Testis (tissue), 3 donors: ENCODE data around the gene HSD17B12. TPM values are rescaled to one million over a fixed set of nuclear protein-coding genes. Genes with fewer than 3 reads are reported as not detected.

Experiments used
- DNase-seq: peaks from one replicate; pipeline ENCODE4 v3.0.0-alpha.2; 2019
- H3K27ac ChIP-seq, 2 donors: fragments of 200-600 bp; sonication (generic); one replicate each; pipeline ENCODE4 v1.5.1; 2019
- H3K27me3 ChIP-seq: fragments of 200-600 bp; sonication (generic); one replicate; pipeline ENCODE4 v1.5.1; 2019
- H3K36me3 ChIP-seq: fragments of 200-600 bp; sonication (generic); one replicate; pipeline ENCODE4 v1.5.1; 2017; ENCODE audit warnings: low read depth; ENCODE audit errors: missing control alignments
- H3K4me1 ChIP-seq: fragments of 200-600 bp; sonication (generic); one replicate; pipeline ENCODE4 v1.5.1; 2019
- H3K4me3 ChIP-seq, 2 donors: fragments of 200-600 bp; sonication (generic); one replicate each; pipeline ENCODE4 v1.5.1; 2017 to 2019
- H3K9me3 ChIP-seq: fragments of 200-600 bp; sonication (generic); one replicate; pipeline ENCODE4 v1.5.1; 2017
- POLR2A ChIP-seq: fragments of 450-650 bp; IDR thresholded peaks from one replicate; pipeline ENCODE4 v1.6.1; 2017; ENCODE audit warnings: antibody characterized with exemption, mild to moderate bottlenecking, moderate library complexity
- WGBS, 2 donors: methylation state at CpG; one replicate each; pipeline ENCODE4 v1.1.5; 2018; 5-methylcytosine and 5-hydroxymethylcytosine counted together
- intact Hi-C: fragments of 100-400 bp; cut with DNase I; formaldehyde crosslinking; loops from one replicate; pipeline ENCODE4 v1.15.1; 2023; ENCODE audit warnings: low total_unique reads
- polyA plus RNA-seq: library from polyadenylated mRNA; stranded (reverse); fragments of 350-450 nt; fragmentation: Illumina TruSeq; extraction: RNeasy Lipid Tissue Mini Kit (QIAGEN cat#74804); gene quantifications from one replicate; pipeline ENCODE4 v1.2.3, GENCODE V29; 2014; ENCODE audit warnings: low read depth, low replicate concordance; ENCODE audit not compliant: insufficient read depth
- total RNA-seq, 2 donors: library from RNA; depleted of rRNA; stranded (reverse); fragments of >200 nt; gene quantifications; one replicate each; pipeline ENCODE4 v1.2.3, GENCODE V29; 2016
- TF ChIP-seq, protein P1 (sequence below), 3 experiments: fragments of 450-650 bp in 2 of 3; fragments of 200-600 bp in 1 of 3; sonication (generic) in 1 of 3; IDR thresholded peaks; one replicate each; pipeline ENCODE4 v1.5.1; 2016 to 2019; ENCODE audit warnings: antibody characterized with exemption in 3 of 3, mild to moderate bottlenecking in 2 of 3, moderate library complexity in 1 of 3

The HSD17B12 gene
- total and polyA plus RNA-seq, 3 donors from 2014 or later = 59.6 to 113 (median 93.5) TPM

DNA sequence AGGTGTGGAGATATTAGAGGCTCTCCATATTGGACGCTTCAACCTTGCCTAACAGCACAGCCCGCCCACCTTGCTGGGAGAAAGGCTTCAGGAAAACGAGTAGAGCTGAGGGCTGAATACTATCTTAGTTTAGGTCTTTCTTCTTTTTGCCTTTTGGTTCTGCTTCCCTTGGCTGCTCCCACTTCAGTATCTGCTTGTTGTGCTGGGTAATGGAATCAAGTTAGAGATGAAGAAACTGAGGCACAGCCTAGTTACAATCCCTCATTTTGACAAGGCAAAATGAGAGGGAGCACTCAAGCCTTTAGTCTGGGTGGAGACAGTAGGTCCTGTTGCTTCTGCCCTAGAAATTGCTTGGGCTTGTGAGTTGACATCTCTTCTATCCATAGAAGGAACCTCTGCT, 41.3 kb upstream of the HSD17B12 start:
- WGBS, 2 donors = 37 to 54% methylated on average over 3 of the region's 3 CpGs
- no peaks in the 10 kb centered on the region for H3K9me3 ChIP-seq
- H3K27me3 ChIP-seq = no peaks in the 10 kb centered on the region
- TF ChIP-seq, protein P1, sequence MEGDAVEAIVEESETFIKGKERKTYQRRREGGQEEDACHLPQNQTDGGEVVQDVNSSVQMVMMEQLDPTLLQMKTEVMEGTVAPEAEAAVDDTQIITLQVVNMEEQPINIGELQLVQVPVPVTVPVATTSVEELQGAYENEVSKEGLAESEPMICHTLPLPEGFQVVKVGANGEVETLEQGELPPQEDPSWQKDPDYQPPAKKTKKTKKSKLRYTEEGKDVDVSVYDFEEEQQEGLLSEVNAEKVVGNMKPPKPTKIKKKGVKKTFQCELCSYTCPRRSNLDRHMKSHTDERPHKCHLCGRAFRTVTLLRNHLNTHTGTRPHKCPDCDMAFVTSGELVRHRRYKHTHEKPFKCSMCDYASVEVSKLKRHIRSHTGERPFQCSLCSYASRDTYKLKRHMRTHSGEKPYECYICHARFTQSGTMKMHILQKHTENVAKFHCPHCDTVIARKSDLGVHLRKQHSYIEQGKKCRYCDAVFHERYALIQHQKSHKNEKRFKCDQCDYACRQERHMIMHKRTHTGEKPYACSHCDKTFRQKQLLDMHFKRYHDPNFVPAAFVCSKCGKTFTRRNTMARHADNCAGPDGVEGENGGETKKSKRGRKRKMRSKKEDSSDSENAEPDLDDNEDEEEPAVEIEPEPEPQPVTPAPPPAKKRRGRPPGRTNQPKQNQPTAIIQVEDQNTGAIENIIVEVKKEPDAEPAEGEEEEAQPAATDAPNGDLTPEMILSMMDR (IDR thresholded peaks at IDR 0.05) = no peak
- TF ChIP-seq POLR2A = no peak
- no peaks in the 10 kb centered on the region for H3K4me1 ChIP-seq
- no peak overlapping the region for H3K27ac ChIP-seq
- H3K36me3 ChIP-seq = no peaks in the 10 kb centered on the region
- intact Hi-C loops = no loop called here
- no peak for DNase-seq
- no peak overlapping the region for H3K4me3 ChIP-seq

DNA sequence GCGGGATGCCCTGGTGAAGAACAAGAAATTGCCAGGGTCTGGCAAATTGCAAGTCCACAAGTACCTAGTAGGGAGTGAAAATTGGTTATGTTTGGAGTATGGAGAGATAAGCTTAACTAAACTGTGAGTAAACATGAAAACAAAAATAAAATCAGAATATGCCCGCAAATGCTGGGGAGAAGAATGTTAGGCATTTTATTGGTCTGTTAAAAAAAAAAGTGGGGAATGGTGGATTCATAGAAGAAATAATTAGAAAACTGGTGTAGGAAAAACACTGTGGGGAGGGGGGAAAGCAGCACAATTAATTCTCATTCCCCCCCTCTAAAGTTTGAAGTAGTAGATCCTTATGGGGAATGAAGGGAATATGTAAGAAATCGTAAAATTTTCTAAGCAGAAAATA, 40.6 kb upstream of the HSD17B12 start:
- 87 to 90% methylated on average over 3 of the region's 3 CpGs for WGBS, 2 donors
- no peak for TF ChIP-seq POLR2A
- TF ChIP-seq, protein P1 (IDR thresholded peaks at IDR 0.05) = no peak
- H3K27me3 ChIP-seq = no peaks in the 10 kb centered on the region
- H3K9me3 ChIP-seq = no peaks in the 10 kb centered on the region
- no peak overlapping the region for H3K4me3 ChIP-seq
- no peak for DNase-seq
- peaks cover 4% of the 10 kb centered on the region for H3K4me1 ChIP-seq
- intact Hi-C loops = no loop called here
- no peak overlapping the region for H3K27ac ChIP-seq
- no peaks in the 10 kb centered on the region for H3K36me3 ChIP-seq

DNA sequence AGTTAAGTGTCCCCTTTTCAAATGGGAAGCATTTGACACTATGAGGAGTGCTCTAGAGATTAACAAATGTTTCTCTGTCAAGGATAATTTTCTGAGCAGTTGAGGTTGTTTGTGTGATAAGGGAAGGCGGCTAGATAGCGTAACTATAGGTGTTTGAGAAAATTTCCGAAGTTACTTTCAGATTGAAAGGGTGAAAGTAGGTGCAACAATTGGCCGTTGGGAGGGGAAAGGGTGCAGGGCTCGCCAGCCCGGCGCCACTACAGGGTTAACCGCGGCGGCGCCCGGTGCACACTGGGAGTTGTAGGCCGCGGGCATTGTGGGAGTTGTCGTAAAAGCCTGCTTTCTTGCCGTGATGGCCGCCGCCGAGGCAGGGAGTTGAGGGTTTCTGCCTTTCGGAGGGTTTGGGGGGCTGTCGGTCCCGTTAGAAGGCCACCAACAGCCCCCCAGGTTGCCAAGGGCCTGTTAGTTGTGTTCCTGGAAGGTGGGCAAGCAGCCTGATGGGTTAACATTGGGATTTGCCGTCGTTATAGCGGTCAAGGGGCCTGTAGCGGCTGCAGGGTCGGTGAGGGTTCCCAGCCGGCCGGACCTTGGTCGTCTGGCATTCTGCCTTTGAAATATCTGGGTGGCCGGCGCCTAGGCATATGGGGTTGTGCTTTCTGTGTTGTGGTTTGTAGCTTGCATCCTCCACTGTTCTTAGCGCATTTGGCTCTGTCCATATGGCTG, 36.5 kb upstream of the HSD17B12 start:
- DNase-seq = peak; percentile 92
- Histone ChIP-seq H3K4me1 (peaks cover 8% of the 10 kb centered on the region), H3K4me3 (peak overlapping the region; percentile 77 to 81), H3K36me3 (no peaks in the 10 kb centered on the region), H3K27ac (peak overlapping the region; percentile 70 to 75), H3K27me3 (no peaks in the 10 kb centered on the region), H3K9me3 (no peaks in the 10 kb centered on the region)
- whole genome bisulfite sequencing, 2 donors = 0% methylated on average over 21 to 33 of the region's 33 CpGs
- intact Hi-C loops = no loop called here
- TF ChIP-seq, protein P1 (IDR thresholded peaks at IDR 0.05) = peak in 2 of 3 experiments; percentile 13 to 27
- no peak for TF ChIP-seq POLR2A

DNA sequence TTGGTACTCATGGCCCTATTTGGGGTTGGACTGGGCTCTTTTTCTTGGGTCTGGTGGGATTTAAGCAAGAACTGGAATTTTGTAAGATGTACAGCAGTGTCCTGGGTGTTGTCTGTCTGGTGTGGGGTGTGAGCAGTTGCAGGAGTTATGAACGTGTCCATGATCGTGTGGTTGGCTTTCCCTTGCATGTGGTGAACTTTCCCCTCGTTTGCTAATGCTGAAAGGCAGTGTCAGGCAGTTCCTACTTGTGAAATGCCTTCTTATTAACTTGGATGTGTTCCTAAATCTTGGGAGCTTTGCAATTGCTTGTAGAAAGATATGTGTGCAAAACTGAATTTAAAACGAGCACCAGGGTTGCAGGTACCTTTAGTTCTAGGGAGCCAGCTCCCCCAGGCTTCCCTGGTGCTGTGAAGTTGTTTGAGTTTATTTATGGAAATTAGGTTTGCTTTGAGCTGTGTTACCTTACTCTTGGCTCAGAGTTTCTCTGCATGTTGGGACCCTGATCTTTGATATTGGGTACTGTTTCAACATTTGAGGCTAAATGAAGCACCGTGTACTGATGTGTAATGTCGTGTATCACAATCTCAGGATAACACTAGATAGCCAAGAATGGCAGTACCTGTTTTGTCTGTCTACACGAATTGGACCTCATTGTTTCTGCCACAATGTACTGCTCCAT, 35.8 kb upstream of the HSD17B12 start:
- WGBS, 2 donors = 9 to 12% methylated on average over 7 of the region's 7 CpGs
- H3K4me3 ChIP-seq = peak overlapping the region; percentile 77 to 81
- peaks cover 8% of the 10 kb centered on the region for H3K4me1 ChIP-seq
- peak overlapping the region; percentile 70 to 75 for H3K27ac ChIP-seq
- no peaks in the 10 kb centered on the region for H3K36me3 ChIP-seq
- intact Hi-C loops = no loop called here
- DNase-seq = no peak
- no peaks in the 10 kb centered on the region for H3K27me3 ChIP-seq
- no peaks in the 10 kb centered on the region for H3K9me3 ChIP-seq
- TF ChIP-seq POLR2A = no peak
- TF ChIP-seq, protein P1 (IDR thresholded peaks at IDR 0.05) = no peak
